HuH-7 (cell line): Measurements from ENCODE around the gene ATAT1.

ENCODE experiments used
- DNase-seq: peaks from one replicate; pipeline ENCODE4 v3.0.0; 2011; ENCODE audit warnings: low spot score

Gene ATAT1

GRCh38 chr6:30626484-30627366 lies at the start of gene ATAT1:
ATAT1 (plus strand) TSS chr6:30626874.
- DNase-seq, result no peak

- DNase-seq, result no peak
Observed at GRCh38 chr6:30578051-30578450, 48.6 kb upstream of the ATAT1 start.

GRCh38 chr6:30583921-30584320 lies 42.8 kb upstream of the ATAT1 start:
- no peak for DNase-seq

DNA sequence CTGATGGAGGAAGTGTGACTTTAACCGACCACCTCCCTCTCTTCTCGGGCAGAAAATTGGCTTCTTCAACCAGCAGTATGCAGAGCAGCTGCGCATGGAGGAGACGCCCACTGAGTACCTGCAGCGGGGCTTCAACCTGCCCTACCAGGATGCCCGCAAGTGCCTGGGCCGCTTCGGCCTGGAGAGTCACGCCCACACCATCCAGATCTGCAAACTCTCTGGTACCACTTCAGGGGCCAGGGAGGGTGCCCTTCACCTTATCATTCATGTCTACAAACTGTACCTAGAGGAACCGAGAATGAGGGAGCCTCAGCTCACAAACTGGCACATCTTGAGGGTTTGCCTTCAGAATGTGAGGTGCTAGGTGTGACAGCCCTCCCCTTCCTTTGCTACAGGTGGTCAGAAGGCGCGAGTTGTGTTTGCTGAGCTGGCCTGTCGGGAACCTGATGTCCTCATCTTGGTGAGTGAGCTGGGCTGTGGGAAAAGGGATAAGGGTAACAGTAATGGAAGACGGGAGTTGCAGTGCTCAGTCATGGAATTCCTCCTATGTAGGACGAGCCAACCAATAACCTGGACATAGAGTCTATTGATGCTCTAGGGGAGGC lies 36.8 kb upstream of the ATAT1 start:
- DNase-seq, result no peak

DNA sequence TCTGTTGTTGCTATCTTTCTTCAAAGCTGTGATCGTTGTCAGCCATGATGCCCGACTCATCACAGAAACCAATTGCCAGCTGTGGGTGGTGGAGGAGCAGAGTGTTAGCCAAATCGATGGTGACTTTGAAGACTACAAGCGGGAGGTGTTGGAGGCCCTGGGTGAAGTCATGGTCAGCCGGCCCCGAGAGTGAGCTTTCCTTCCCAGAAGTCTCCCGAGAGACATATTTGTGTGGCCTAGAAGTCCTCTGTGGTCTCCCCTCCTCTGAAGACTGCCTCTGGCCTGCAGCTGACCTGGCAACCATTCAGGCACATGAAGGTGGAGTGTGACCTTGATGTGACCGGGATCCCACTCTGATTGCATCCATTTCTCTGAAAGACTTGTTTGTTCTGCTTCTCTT lies 36.2 kb upstream of the ATAT1 start:
- DNase-seq, result no peak

GRCh38 chr6:30591008-30591407 lies 35.7 kb upstream of the ATAT1 start:
- DNase-seq, result no peak

GRCh38 chr6:30592287-30592686 lies 34.4 kb upstream of the ATAT1 start:
- no peak for DNase-seq

- peak; percentile 68 for DNase-seq
Observed at GRCh38 chr6:30597315-30598144, 29.1 kb upstream of the ATAT1 start.

GRCh38 chr6:30598912-30599624 lies 27.6 kb upstream of the ATAT1 start:
- DNase-seq, result no peak

GRCh38 chr6:30599625-30600324 lies 26.9 kb upstream of the ATAT1 start:
- no peak for DNase-seq

DNA sequence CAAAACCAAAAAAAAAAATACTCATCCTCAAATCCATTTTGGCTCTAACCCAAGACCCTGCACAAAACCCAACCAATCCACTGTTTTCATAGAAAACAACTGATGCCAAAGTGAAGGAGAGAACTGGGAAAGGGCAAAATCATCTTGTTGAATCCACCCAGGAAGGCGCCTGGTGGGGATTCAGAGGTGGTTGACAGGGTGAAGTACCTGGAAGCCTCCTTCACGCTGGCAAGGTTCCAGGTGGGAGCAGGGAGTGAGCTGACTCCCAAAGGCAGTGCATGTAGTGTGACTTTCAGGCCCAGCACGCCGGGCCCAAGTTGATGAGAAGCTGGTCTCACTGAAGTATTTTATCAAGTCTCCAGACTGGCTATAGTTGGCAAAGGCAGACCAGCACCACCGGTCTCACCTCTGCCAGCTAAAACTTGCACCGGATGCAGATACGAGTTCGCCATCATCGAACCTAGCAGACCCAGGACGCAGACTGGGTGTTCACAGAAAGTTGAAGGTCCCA lies 26.2 kb upstream of the ATAT1 start:
- no peak for DNase-seq

- DNase-seq, result no peak
Observed at GRCh38 chr6:30601436-30601814, 25.2 kb upstream of the ATAT1 start.

DNA sequence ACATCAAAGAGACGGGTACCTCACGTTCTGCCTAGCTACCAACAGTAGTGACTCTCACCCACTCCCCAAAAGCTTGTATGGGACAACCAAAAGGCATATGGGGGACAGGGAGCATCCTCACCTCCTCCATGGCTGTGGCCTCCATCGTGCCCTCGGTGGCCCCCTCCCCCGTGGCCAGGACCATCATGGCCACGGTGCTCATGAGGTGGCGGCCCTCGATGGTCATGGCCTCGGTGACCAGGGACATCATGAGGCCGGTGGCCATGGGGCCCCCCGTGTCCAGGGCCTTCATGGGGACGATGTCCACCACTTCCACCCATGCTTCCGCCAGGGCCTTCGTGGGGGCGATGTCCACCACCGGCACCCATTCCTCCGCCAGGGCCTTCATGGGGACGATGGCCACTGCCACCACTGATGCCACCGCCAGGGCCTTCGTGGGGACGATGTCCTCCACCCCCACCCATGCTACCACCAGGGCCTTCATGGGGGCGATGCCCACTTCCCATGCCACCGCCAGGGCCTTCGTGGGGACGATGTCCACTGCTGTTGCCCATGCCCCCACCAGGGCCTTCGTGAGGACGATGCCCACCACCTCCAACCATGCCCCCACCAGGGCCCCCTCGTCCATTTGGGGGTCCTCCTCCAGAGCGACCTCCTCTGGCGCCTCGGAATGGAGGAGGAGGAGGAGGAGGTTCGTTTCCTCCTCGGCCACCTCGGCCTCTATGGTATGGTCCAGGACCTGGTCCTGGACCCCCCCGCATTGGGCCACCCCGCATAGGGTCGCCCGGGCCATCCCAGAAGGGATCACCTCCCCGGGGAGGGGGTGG lies 24.6 kb upstream of the ATAT1 start:
- no peak for DNase-seq

GRCh38 chr6:30603961-30604360 lies 22.7 kb upstream of the ATAT1 start:
- no peak for DNase-seq

GRCh38 chr6:30610065-30610464 lies 16.6 kb upstream of the ATAT1 start:
- no peak for DNase-seq

DNA sequence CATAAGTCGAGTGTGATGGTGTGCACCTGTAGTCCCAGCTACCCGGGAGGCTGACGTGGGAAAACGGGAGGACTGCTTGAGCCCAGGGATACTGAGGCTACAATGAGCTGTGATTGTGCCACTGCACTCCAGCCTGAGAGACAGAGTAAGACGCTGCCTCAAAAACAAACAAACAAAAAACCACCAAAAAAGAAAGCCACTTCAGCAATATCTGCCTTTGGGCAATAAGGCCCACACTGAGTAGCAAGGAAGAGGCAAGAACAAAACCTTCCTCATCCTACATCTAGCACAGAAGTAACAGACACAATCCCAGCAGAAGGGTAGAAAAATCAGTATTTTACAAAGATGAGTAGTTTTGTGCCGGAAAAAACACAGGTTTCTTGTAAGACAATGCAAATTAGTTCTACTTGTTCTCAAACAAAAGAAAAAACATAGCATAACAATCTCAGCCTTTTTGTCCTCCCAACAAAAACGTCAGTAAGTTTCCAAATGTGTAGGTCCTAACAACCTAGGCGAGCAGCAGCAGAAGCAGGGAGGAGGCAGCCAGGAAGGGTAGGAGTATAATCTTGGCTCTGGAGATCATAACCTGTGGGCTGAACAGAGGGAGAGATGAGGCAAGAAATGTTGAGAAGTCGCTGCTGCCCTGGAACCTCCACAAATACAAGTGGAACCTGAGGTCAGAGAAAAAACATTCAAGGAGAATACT lies 15.4 kb upstream of the ATAT1 start:
- DNase-seq, result no peak

- DNase-seq, result no peak
Observed at GRCh38 chr6:30611856-30612194, 14.8 kb upstream of the ATAT1 start.

DNA sequence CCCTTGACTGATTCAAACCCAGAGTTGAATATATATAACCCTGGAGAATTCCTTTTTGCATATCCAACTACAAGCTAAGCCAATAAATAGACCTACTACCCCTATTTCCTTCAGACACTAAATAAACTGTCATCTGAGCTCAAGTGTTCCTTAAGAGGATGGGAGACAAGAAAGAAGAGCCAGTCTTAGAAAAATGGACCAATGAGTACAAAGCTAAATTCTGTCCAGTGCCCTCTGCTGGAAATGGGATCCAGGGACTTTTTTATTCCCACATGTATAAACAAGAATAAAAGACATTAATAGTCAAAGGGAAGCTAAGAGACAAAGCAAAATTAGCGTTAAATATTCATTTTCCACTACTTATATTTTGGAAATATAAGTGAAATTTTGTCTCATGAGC lies 14.5 kb upstream of the ATAT1 start:
- DNase-seq, result no peak

GRCh38 chr6:30612687-30613248 lies 13.9 kb upstream of the ATAT1 start:
- DNase-seq, result no peak
